ENCODE results near the gene COL15A1.

Gene COL15A1

DNA sequence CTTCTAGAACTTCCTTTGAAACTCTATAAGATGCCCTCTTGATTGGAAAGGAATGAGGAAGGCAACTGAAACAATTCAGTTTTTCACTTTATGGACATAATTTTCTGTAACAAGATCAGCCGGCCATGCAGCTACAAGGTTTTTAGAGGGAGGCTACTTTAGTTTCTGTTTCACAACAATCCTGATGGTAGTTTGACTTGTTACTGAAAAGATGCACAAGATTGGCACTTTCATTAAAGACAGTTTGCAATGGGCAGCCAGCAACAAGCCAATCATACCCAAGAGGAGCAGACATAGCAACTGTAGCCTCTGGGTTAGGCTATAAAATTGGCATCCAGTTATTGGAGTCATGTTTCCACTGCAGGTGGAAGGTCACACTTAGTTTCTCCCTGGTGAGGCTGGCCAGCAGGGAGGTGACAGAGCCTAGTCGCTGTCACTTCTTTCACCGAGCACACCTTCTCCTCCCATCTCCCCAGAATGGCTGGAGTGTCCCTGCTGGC lies 87.0 kb downstream of the COL15A1 start:
- DNase-seq (ENCODE audit: low read depth in 2 of 3, low spot score in 2 of 3): no peak

DNA sequence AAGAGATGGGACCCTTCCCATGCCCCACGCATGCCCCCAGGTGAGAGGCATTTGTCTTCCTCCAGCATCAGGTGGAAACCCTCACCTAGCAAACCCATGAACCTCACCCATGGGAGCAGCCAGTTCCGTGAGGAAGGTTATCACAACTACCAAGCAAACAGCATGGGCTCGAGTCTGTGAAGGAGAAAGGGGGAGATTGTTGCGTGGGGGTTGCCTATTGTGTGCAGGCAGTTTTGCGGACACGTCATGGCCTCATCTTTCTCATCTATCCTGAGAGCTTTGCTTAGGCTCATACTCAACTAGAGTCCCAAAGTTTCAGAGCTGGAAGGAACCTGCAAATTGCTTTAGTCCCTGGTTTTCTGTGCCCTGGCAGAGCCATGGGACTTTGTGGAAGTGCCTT lies 87.6 kb downstream of the COL15A1 start:
- DNase-seq (ENCODE audit: low read depth in 2 of 3, low spot score in 2 of 3): no peak

DNA sequence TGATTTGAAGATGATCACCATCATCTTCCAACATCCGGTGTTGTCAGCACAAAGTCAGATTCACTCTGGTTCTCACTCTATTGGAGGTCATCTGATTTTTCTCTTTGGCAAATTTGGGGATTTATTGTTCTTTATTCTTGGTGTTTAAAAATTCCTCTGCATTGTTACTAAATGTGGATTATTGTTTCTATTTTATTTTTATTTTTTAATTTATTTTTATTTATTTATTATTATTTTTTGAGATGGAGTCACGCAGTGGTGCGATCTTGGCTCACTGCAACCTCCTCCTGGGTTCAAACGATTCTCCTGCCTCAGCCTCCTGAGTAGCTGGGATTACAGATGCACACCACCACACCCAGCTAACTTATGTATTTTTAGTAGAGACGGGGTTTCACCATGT lies 88.3 kb downstream of the COL15A1 start:
- DNase-seq (ENCODE audit: low read depth in 2 of 3, low spot score in 2 of 3): no peak

DNA sequence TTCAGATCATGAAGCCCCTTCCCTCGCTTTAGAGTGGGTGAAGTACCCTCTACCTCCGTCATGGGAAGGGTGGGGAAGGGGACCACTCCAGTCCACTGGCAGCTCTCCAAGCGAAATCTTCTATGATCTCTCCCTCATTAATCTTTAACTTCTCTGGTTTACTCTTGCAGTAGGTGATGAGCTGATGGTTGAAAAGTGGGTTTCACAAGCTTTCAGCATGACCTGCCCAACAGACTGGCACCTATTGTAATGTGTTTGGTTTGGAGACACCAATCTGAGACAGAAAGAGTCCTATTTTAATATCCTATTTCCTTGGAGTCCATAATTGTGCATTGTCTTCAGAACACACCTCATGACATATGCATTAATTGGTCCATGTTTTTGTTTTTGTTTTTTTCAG lies 90.4 kb downstream of the COL15A1 start:
- DNase-seq (ENCODE audit: low read depth in 2 of 3, low spot score in 2 of 3): no peak

DNA sequence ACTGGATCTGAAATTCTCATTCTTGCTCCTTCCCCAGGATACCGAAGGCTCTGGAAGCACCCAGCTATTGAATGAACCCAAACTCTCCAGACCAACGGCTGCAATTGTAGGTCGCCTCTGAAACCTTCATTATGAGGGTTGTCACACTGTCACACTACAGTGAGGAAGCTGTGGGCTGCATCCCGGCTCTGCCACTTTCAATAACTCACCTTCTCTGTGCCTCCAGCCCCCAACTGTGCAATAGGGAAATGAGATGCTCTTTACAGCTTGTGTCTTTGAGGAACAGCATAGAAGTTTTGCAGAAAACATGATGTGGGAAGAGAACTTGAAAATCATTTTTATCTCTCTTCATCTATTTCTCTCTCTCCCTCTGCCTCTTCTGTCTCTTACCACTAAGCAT lies 91.6 kb downstream of the COL15A1 start:
- no peak for DNase-seq (ENCODE audit: low read depth in 2 of 3, low spot score in 2 of 3)

DNA sequence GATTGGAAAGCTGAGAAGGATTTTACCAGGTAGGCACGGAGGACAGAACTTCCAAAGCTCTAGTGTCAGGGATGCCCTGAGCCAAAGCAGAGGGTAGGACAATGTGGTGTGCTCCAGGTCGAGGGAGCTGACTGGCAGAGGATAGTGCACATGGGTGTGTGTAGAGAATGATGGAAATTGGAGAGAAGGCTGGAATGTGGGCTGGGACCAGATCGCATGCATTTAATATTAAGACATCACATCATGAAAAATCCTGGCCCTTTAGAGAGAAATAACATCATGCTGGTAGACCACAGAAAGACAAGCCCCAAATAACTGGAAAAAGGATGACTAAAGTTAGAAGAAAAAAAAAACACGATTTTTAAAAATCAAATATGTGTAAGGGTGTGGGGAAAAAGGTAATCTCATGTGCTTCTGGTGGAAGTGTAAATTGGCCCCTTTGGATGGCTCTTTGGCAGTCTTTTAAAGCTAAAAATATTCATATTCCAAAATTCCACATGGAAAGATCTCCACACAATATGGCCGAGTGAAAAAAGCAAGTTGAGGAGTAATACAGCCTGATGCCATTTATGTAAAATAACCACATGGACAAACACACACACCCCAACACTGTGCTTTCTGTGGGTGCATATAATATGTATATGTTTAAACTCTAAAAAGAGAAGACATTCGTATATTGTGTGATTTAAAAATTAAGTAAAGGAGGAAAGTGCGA lies 94.2 kb downstream of the COL15A1 start:
- no peak for DNase-seq (ENCODE audit: low read depth in 2 of 3, low spot score in 2 of 3)

DNA sequence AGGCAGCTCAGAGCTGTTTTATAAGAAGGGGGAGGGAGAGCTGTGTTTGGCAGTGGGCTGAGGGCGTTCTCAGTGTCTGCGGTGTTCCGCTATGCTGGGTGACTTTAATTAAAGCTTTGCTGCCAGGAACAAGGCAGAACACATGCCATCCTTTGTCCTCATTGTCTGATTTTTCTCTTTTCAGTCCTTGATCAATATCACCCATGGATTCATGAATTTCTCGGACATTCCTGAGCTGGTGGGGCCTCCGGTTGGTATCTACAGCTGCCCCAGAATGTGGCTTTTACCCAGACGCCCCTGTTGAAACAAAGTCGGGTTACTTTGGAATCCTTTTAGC lies 94.7 kb downstream of the COL15A1 start:
- no peak for DNase-seq (ENCODE audit: low read depth in 2 of 3, low spot score in 2 of 3)

DNA sequence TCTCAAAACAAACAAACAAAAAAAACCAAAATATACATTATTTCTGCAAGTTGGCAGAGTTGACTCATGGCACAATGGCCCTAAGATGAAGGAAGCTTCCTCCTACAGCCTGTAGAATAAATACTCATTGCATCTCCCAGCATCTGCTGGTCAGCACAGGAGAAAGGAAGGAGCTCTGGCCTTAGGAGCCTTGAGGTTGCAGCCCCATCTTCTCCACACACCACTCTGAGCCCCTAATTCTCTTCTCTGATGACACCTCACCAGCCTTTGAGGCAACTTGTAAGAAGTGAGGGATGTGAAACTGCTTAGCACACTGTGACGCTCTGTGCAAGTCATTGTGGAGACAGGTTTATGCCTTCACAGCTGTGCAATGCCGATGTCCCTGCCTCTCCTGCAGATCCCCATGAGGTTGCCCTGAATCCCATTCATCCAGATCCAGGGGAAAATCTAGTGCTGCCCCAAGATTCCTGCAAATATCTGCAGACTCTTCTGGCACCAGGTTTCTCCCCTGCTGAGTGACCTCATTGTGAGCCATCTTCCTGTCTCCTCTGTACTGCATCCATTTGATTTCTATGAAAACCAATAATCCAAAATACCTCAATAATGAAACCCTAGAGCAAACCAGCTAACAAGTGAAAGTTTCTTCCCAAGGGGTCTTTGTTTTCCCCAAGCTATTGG lies 95.9 kb downstream of the COL15A1 start:
- DNase-seq (ENCODE audit: low read depth in 2 of 3, low spot score in 2 of 3): no peak

DNA sequence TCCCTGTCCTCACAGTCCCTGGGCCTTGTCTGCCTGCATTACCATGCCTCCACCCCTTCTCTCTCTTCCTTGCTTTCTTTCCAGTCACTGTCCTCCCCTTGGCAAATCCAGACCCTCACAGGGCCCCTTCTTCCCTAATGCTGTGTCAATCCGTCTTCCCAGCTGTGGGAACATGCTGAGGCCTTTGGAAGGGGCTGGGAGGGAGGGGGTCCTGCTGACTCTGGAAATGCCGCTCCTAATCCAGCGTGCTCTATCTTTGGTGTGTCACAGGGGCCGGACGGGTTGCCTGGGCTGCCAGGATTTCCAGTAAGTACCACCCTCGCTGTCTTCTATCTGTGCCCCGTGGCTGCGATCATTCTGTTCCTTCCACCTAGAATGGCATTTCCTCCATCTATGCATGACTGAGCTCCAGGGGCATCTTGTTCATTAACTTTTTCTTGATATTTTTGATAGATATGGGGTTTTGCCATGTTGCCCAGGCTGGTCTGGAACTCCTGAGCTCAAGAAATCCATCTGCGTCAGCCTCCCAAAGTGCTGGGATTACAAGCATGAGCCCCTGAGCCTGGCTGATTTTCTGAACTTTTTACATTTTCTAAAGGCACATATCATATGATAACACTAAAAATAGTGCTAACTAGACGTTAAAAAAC lies 96.7 kb downstream of the COL15A1 start:
- no peak for DNase-seq (ENCODE audit: low read depth in 2 of 3, low spot score in 2 of 3)

DNA sequence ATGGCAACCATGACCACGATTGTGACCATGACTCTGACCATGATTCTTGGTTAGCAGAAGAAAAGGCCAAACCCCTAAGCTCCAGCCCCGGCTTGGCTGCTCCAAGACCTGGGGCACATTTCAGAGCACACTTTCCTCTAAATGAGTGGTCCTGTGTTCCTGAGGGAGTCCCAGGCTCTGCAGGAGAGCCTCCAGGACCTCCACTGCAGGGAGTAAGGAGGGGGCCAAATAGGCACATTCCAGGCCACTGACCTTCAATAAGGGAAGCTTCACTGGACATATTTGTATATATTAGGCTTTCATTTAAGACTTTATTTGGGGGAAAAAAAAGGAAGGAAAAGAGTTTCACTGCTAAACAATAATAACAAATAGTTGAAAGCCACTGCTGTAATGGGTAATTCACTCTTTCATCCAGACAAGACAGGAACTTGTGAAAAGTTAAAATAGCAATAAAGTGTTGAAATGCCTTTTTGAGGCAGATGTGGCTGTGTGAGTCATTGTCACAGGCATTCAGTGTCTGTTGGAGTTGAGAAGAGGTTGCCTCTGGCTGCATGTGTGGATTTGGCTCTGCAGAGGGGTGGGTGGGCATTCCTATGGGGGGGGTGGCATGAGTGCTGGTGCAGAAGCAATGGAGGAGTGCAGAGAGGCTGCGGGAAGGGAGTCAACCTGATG lies 97.3 kb downstream of the COL15A1 start:
- no peak for DNase-seq (ENCODE audit: low read depth in 2 of 3, low spot score in 2 of 3)

DNA sequence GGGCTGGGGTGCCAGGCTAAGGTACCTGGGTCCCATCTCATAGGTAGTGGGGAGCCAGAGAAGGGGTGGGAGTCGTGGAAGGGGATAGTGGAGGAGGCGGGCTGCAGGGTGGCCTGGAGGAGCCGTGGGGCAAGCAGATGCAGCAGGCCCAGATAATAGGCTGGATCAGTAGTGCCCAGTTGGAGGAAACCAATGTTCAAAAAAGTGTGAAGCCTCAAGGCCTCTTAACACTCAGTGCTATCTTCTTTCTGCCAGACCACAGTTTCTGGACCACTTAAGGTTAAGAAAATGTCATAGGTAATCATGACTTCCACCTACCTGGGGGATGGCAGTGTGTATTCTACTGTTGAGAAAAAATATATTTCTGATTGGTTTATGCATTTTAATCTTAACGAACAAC lies 97.9 kb downstream of the COL15A1 start:
- no peak for DNase-seq (ENCODE audit: low read depth in 2 of 3, low spot score in 2 of 3)

DNA sequence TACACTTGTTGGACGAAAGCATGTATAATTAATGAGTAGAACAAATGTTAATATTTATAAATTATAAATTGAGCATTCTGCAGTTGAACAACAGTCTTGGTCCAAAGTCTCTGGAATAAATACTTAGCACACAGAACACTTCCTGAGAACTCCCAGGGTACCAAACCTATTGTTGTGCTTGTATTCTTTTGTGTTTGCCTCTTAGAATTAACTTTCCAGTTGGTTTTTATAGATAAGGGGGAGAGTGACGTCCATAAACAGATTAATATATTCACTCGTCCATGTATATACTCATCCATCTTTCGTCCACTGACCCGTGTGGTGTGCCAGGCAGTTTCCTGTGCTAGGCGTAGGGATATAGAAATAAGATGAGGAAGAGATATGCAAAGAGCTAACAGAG lies 98.9 kb downstream of the COL15A1 start:
- DNase-seq (ENCODE audit: low read depth in 2 of 3, low spot score in 2 of 3): no peak

DNA sequence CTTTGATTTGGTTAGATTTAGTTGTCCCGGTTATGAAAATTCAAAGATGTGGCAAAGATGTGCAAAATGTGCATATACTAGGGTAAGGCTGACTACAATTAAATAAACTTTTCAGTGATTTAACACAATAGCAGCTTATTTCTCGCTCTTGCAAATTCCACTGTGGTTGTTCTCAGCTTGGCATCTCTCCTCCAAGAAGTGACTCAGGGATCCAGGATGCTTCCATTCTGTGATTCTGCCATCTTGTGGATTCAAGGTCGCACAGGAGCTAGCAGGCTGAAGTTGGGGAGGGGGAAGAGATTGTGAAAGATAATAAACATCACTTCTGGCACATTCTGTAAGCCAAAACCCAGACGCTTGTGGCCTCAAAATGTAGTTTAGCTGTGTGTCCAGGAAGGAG lies 101.1 kb downstream of the COL15A1 start:
- no peak for DNase-seq (ENCODE audit: low read depth in 2 of 3, low spot score in 2 of 3)

DNA sequence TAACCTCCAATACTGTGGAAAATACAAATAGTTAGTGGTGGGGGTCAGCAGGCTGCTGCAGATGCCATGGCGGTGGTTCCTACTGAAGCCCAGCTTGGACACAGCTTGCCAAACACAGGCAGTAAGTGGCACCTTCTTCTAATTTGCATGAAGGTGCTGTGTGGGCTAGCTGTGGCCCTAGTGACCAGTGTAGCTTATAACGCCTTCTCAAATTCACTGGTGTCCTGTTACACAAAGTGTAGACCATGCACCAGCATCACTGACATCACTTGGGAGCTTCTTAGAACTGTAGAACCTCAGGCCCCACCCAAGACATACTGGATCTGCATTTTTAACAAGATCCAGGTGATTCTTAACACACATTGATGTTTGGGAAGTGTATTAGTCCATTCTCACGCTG lies 102.4 kb downstream of the COL15A1 start:
- no peak for DNase-seq (ENCODE audit: low read depth in 2 of 3, low spot score in 2 of 3)

DNA sequence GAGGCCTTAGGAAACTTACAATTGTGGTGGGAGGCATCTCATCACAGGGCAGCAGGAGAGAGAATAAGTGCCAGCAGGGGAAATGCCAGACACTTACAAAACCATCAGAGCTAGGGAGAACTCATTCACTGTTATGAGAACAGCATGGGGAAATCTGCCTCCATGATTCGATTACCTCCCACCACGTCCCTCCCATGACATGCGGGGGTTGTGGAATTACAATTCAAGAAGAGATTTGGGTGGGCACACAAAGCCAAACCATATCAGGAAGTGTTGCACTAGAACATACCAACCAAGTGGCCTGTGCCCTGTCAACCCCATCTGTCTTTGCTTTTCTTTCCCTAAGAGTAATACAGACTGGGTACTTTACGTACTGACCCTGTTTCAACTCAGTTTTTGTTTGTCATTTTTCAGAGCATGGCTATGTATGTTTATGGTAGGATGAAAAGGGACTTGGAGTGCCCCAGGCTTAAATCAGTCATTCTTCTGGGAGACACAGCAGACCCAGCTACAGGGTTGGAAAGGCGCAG lies 102.9 kb downstream of the COL15A1 start:
- no peak for DNase-seq (ENCODE audit: low read depth in 2 of 3, low spot score in 2 of 3)

DNA sequence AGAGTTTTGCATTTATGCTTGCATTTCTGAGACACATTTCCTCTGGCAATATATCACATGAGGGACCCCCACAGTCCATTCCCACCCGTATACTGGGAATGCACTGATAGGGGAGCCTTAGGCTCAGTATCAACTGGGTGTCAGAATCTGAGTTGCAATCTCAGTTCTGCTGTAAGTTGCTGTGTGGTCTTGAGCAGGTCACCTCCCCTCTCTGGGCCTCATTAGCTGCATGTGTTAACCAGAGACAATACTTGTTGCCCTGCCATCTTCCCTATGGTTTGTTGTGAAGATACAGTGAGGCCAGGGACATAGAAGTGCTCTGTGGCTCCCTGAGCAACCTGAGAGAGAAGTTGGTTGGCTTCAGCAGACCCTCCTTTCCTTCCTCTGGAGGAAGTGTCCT lies 105.5 kb downstream of the COL15A1 start:
- DNase-seq (ENCODE audit: low read depth in 2 of 3, low spot score in 2 of 3): no peak

DNA sequence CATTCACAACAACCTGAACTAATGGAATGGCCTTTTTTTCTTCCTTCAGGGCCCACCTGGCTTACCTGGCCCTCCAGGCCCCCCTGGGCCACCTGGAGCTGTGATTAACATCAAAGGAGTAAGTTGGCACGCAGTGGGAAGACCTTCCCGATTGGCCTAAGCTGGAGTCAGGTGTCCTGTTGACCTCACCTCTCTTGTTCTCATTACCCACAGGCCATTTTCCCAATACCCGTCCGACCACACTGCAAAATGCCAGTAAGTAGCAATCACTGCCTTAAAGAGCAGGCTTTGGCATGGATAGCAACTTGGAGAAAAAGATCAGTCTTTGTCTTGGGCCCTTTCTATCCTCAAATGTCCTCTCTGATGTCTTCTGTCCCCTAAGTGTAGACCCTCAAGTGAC lies 105.9 kb downstream of the COL15A1 start:
- DNase-seq (ENCODE audit: low read depth in 2 of 3, low spot score in 2 of 3): no peak

DNA sequence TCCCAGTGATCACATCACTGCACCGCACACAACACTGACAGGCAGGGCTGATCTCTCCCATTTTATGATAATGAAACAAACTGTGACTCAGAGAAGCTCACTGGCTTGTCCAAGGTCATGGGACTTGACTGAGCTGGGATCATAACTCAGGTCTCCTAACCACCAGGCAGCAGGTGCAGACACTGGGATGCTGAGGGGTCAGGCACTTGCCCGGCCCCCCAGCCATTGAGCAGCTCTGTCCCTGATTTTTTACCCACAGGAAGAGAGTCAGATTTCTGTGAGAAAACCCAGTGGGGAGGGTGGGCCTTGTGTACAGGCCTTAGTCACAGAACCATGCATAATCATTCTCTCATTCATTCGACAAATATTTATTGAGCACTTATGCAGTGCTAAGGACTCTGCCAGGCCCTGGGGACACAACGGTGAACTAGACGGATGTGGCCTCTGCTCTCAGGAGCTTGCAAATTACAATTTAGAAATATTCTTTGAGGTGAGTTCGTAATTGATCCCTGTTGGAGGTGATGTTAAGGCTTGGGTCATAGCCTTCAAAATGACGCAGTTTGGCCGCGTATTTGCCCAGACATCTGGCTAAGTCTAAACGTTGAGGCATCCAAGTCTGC lies 106.7 kb downstream of the COL15A1 start:
- no peak for DNase-seq (ENCODE audit: low read depth in 2 of 3, low spot score in 2 of 3)

DNA sequence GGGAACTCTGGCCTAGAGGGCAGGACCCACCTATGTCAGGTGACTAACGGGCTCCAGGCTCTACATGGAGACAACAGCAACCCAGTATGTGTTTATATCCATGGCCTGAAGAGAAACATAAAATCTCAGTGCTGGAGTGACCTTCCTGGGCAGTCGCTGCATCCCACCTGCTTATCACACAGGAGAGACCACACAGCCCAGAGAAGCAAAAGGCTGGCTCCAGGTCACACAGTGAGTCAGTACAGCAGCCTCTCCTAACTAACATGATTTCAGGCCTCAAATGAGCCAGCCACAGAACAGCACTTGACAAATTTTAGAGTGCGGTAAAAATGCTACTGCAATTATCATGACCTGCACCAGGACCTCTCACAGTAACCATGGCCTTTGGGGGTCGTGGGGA lies 107.2 kb downstream of the COL15A1 start:
- no peak for DNase-seq (ENCODE audit: low read depth in 2 of 3, low spot score in 2 of 3)

DNA sequence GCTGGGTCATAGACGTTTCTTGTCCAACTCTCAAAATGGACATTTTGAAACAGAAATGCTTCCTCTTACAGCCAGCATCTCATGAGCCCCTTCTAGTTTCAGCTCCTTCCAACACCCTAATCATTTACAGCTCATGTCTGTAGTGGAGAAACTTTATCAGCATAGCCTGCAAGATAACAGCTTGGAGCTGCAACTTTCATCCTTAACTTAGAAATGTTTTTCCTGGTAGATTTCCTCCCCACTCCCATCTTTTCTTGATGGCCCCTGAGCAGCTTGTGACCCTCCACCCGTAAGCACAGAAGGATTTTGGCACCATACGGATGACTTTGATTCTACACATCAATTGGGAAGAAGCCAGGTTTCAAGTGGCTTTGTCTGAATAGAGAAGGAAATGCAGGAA lies 107.7 kb downstream of the COL15A1 start:
- DNase-seq (ENCODE audit: low read depth in 2 of 3, low spot score in 2 of 3): no peak

DNA sequence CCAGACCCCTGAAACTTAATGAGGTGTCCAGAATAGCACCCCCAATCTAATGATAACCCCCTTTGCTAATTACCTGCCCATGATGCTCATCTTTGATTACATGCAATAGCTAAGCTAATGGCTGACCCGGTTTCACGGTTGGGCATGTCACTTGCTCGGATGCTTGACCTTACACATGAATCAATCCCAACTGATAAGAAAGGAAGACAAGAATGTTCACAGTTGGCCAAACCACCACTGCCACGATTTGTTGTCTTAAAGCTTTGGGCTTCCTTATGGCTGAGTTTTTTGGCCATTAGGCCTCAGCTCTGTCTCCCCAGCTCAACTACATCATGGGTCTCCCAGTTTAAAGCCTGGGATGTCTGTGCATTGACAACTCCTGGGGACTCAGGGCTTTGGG lies 108.1 kb downstream of the COL15A1 start:
- DNase-seq (ENCODE audit: low read depth in 2 of 3, low spot score in 2 of 3): no peak

All from activated CD8-positive, alpha-beta memory T cell treated with anti-CD3 and anti-CD28 coated beads for 48 hours (primary cell).